ENCODE measurements around the gene CDCA8.
"Not testable (repeated sequence)": the region's sequence is repeated elsewhere in the genome, so short reads cannot be mapped to it uniquely, and the experiment has no call there.

Gene CDCA8

GRCh38 chr1:37676281-37677142, 15.8 kb upstream of the CDCA8 start:
- DNase-seq: no peak

- no peak for DNase-seq
Observed at GRCh38 chr1:37677143-37677439, 15.2 kb upstream of the CDCA8 start.

GRCh38 chr1:37677808-37678207, 14.5 kb upstream of the CDCA8 start:
- DNase-seq: no peak

GRCh38 chr1:37680933-37681332, 11.4 kb upstream of the CDCA8 start:
- no peak for DNase-seq

- peak; percentile 86 for DNase-seq
Observed at GRCh38 chr1:37682334-37682987, 9.9 kb upstream of the CDCA8 start.

- not testable (repeated sequence) for DNase-seq
Observed at GRCh38 chr1:37684182-37684581, 8.1 kb upstream of the CDCA8 start.

- no peak for DNase-seq
Observed at GRCh38 chr1:37685722-37686121, 6.6 kb upstream of the CDCA8 start.

GRCh38 chr1:37687764-37688163, 4.6 kb upstream of the CDCA8 start:
- not testable (repeated sequence) for DNase-seq

GRCh38 chr1:37688926-37689325, 3.4 kb upstream of the CDCA8 start:
- no peak for DNase-seq

GRCh38 chr1:37691497-37692077, 729 bp upstream of the CDCA8 start:
- DNase-seq: peak; percentile 87

GRCh38 chr1:37692834-37693175, 489 bp downstream of the CDCA8 start:
- DNase-seq: peak; percentile 66

- DNase-seq: no peak
Observed at GRCh38 chr1:37697090-37697489, 4.8 kb downstream of the CDCA8 start.

GRCh38 chr1:37697737-37698136, 5.4 kb downstream of the CDCA8 start:
- no peak for DNase-seq

GRCh38 chr1:37699147-37699546, 6.8 kb downstream of the CDCA8 start:
- DNase-seq: no peak

- no peak for DNase-seq
Observed at GRCh38 chr1:37701051-37701450, 8.7 kb downstream of the CDCA8 start.

GRCh38 chr1:37703061-37703460, 10.7 kb downstream of the CDCA8 start:
- DNase-seq: no peak

- no peak for DNase-seq
Observed at GRCh38 chr1:37704966-37705365, 12.7 kb downstream of the CDCA8 start.

- no peak for DNase-seq
Observed at GRCh38 chr1:37705399-37705798, 13.1 kb downstream of the CDCA8 start.

GRCh38 chr1:37708471-37708870, 16.2 kb downstream of the CDCA8 start:
- no peak for DNase-seq

- DNase-seq: no peak
Observed at GRCh38 chr1:37714226-37714625, 21.9 kb downstream of the CDCA8 start.

- no peak for DNase-seq
Observed at GRCh38 chr1:37714689-37715088, 22.4 kb downstream of the CDCA8 start.

GRCh38 chr1:37716321-37716720, 24.0 kb downstream of the CDCA8 start:
- DNase-seq: no peak

- DNase-seq: no peak
Observed at GRCh38 chr1:37717631-37718030, 25.3 kb downstream of the CDCA8 start.

- DNase-seq: no peak
Observed at GRCh38 chr1:37718181-37718900, 26.0 kb downstream of the CDCA8 start.
